GM18873 (cell line): ENCODE data around the gene P2RY6.
"Not testable (repeated sequence)": the region's sequence is repeated elsewhere in the genome, so short reads cannot be mapped to it uniquely, and the experiment has no call there.

ENCODE experiments used
- ATAC-seq: cut with Tn5 transposase; IDR thresholded peaks from one replicate; pipeline ENCODE4 v1.9.1; 2021; ENCODE audit warnings: mild to moderate bottlenecking, moderate library complexity, moderate number of reproducible peaks; ENCODE audit not compliant: unreplicated experiment, low FRiP score

Gene P2RY6

GRCh38 chr11:73271936-73272679 lies at the start of gene P2RY6:
TSS of gene P2RY6 (plus strand) at chr11:73272338. CDS start at chr11:73296519, 24,181 bp downstream.
- no peak for ATAC-seq

GRCh38 chr11:73223998-73224730 lies 48.0 kb upstream of the P2RY6 start:
- ATAC-seq: no peak

- ATAC-seq: no peak
Observed at GRCh38 chr11:73225001-73225686, 47.0 kb upstream of the P2RY6 start.

GRCh38 chr11:73225851-73226250 lies 46.3 kb upstream of the P2RY6 start:
- ATAC-seq: no peak

GRCh38 chr11:73226297-73227006 lies 45.7 kb upstream of the P2RY6 start:
- ATAC-seq: no peak

- no peak for ATAC-seq
Observed at GRCh38 chr11:73227571-73228211, 44.4 kb upstream of the P2RY6 start.

- ATAC-seq: no peak
Observed at GRCh38 chr11:73228268-73229134, 43.6 kb upstream of the P2RY6 start.

- no peak for ATAC-seq
Observed at GRCh38 chr11:73229321-73229895, 42.7 kb upstream of the P2RY6 start.

- ATAC-seq: no peak
Observed at GRCh38 chr11:73229896-73230875, 42.0 kb upstream of the P2RY6 start.

- no peak for ATAC-seq
Observed at GRCh38 chr11:73230931-73231330, 41.2 kb upstream of the P2RY6 start.

- ATAC-seq: not testable (repeated sequence)
Observed at GRCh38 chr11:73232487-73232886, 39.7 kb upstream of the P2RY6 start.

- no peak for ATAC-seq
Observed at GRCh38 chr11:73233211-73233610, 38.9 kb upstream of the P2RY6 start.

GRCh38 chr11:73233692-73234470 lies 38.3 kb upstream of the P2RY6 start:
- no peak for ATAC-seq

GRCh38 chr11:73234471-73235181 lies 37.5 kb upstream of the P2RY6 start:
- no peak for ATAC-seq

- ATAC-seq: no peak
Observed at GRCh38 chr11:73235236-73235786, 36.8 kb upstream of the P2RY6 start.

- ATAC-seq: no peak
Observed at GRCh38 chr11:73236205-73236765, 35.9 kb upstream of the P2RY6 start.
